LNCaP clone FGC (cell line): ENCODE results near the gene CFAP43.

Experiments
- DNase-seq: peaks from one replicate; pipeline ENCODE4 v3.0.0-alpha.2; 2011; ENCODE audit warnings: low read depth
- H3K4me3 ChIP-seq: 2 replicates; pipeline ENCODE4 v1.5.1; 2011; ENCODE audit warnings: mild to moderate bottlenecking, low read depth, low read length, control low read depth
- CTCF ChIP-seq: IDR thresholded peaks from 2 replicates; pipeline ENCODE4 v1.5.1; 2012; ENCODE audit warnings: mild to moderate bottlenecking; ENCODE audit not compliant: control insufficient read depth, insufficient read depth; ENCODE audit errors: extremely low read depth

CFAP43 gene

GRCh38 chr10:104113376-104113956 lies 118.7 kb downstream of the CFAP43 start:
- no peak for DNase-seq
- TF ChIP-seq CTCF: no peak
- H3K4me3 ChIP-seq: no peak overlapping the region

GRCh38 chr10:104109908-104110662 lies 122.1 kb downstream of the CFAP43 start:
- DNase-seq: no peak
- H3K4me3 ChIP-seq: no peak overlapping the region
- TF ChIP-seq CTCF: no peak

- TF ChIP-seq CTCF: no peak
- no peak overlapping the region for H3K4me3 ChIP-seq
- DNase-seq: no peak
Measured at GRCh38 chr10:104104926-104105325, 127.2 kb downstream of the CFAP43 start.

- no peak for DNase-seq
- H3K4me3 ChIP-seq: no peak overlapping the region
- TF ChIP-seq CTCF: no peak
Measured at GRCh38 chr10:104104418-104104817, 127.7 kb downstream of the CFAP43 start.

GRCh38 chr10:104103956-104104355 lies 128.2 kb downstream of the CFAP43 start:
- DNase-seq: no peak
- no peak overlapping the region for H3K4me3 ChIP-seq
- TF ChIP-seq CTCF: no peak

GRCh38 chr10:104101902-104102301 lies 130.3 kb downstream of the CFAP43 start:
- H3K4me3 ChIP-seq: no peak overlapping the region
- no peak for TF ChIP-seq CTCF
- no peak for DNase-seq
